Adrenal gland (tissue), 5 donors: Measurements from ENCODE around the gene KIR2DL4.
"Not testable (repeated sequence)": the region's sequence is repeated elsewhere in the genome, so short reads cannot be mapped to it uniquely, and the experiment has no call there.

ENCODE experiments used
- CTCF ChIP-seq, 6 experiments: fragments of 450-650 bp in 4 of 6; fragments of 200-600 bp in 2 of 6; sonication (generic) in 1 of 6; IDR thresholded peaks; 1 replicate in 5 of 6; 2 replicates in 1 of 6; pipeline versions ENCODE4 v1.5.1 to v1.8.0; 2016 to 2021; ENCODE audit warnings: antibody characterized with exemption in 6 of 6, mild to moderate bottlenecking in 2 of 6, moderate library complexity in 1 of 6
- POLR2A ChIP-seq, 2 donors: fragments of 450-650 bp; IDR thresholded peaks; one replicate each; pipeline ENCODE4 v1.6.1; 2017; ENCODE audit warnings: antibody characterized with exemption in 2 of 2, mild to moderate bottlenecking in 2 of 2, moderate library complexity in 1 of 2
- donor health status: DM: no; HTN: no; CAD: no.

DNA sequence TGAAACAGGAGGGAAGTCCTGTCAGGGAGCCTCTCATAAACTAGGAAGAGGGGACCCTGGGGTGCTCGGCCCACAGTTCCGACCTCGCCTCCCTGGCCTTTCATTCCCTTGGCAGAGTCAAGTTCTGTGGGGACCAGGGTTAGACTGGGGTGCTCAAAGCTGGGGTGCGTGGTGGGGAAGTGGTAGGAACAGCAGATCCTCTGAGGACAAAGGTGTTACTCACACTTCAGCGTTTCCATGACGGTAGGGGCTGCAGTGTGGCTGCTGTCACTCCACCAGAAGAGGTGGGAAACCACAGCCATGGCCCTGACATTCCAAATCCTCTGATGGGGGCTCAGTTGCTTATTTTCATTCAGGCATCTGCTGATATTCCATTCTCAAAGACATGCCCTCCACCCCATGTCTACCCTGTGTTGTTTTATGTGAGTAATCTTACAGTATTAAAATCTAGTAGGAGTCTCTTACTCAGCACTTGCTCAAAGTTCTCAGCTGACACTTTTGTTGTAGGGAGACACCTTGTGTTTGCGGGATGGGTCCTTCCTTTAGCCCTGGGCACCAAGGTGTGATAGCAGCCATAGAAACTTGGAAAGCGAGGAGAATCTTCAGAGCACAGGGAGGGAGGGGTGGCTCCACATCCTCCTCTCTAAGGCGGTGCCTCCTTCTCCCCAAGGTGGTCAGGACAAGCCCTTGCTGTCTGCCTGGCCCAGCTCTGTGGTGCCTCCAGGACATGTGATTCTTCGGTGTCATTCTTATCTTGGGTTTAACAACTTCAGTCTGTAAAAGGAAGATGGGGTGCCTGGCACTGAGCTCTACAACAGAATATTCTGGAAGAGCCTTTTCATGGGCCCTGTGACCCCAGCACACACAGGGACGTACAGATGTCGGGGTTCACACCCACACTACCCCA lies 47.0 kb upstream of the KIR2DL4 start:
- not testable (repeated sequence) for TF ChIP-seq POLR2A, CTCF (IDR thresholded peaks at IDR 0.05)
